ENCODE results near the gene KREMEN1. TPM values are rescaled to one million over a fixed set of nuclear protein-coding genes. Genes with fewer than 3 reads are reported as not detected.

Gene KREMEN1
- polyA plus RNA-seq, 1 of the 3 experiments (the other 2 are of a cell fraction) = 10.0 TPM

GRCh38 chr22:29195964-29196666, 123.3 kb downstream of the KREMEN1 start (continued):
- TF ChIP-seq, protein P1, sequence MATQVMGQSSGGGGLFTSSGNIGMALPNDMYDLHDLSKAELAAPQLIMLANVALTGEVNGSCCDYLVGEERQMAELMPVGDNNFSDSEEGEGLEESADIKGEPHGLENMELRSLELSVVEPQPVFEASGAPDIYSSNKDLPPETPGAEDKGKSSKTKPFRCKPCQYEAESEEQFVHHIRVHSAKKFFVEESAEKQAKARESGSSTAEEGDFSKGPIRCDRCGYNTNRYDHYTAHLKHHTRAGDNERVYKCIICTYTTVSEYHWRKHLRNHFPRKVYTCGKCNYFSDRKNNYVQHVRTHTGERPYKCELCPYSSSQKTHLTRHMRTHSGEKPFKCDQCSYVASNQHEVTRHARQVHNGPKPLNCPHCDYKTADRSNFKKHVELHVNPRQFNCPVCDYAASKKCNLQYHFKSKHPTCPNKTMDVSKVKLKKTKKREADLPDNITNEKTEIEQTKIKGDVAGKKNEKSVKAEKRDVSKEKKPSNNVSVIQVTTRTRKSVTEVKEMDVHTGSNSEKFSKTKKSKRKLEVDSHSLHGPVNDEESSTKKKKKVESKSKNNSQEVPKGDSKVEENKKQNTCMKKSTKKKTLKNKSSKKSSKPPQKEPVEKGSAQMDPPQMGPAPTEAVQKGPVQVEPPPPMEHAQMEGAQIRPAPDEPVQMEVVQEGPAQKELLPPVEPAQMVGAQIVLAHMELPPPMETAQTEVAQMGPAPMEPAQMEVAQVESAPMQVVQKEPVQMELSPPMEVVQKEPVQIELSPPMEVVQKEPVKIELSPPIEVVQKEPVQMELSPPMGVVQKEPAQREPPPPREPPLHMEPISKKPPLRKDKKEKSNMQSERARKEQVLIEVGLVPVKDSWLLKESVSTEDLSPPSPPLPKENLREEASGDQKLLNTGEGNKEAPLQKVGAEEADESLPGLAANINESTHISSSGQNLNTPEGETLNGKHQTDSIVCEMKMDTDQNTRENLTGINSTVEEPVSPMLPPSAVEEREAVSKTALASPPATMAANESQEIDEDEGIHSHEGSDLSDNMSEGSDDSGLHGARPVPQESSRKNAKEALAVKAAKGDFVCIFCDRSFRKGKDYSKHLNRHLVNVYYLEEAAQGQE (IDR thresholded peaks at IDR 0.05; ENCODE audit: low read depth, low read length) = no peak
- TF ChIP-seq SIN3A (IDR thresholded peaks at IDR 0.05; ENCODE audit: borderline replicate concordance, low read depth, low read length) = no peak

GRCh38 chr22:29197096-29197495, 124.3 kb downstream of the KREMEN1 start:
- peaks cover 0 to 9% of the 10 kb centered on the region in 2 experiments; a peak in 1 of 4 replicates for H3K4me1 ChIP-seq (ENCODE audit: control insufficient read depth in 1 of 2, insufficient read depth in 2 of 2, low read depth in 1 of 2, low read length in 1 of 2)
- H3K4me3 ChIP-seq (ENCODE audit: low read depth in 2 of 2, low read length in 1 of 2) = no peak overlapping the region
- H4K20me1 ChIP-seq (ENCODE audit: insufficient read depth) = no peaks in the 10 kb centered on the region
- no peak overlapping the region for H2AFZ ChIP-seq (ENCODE audit: low read depth)
- H3K36me3 ChIP-seq (replicated peaks in 1 of 2; ENCODE audit: control insufficient read depth in 1 of 2, insufficient read depth in 2 of 2, low read length in 1 of 2) = no peaks in the 10 kb centered on the region
- no peaks in the 10 kb centered on the region for H3K79me2 ChIP-seq (ENCODE audit: insufficient read depth)
- ChIA-PET POLR2A (no interaction called here), CTCF (interaction anchor here (1.2 to 3.8 kb wide), 3 partner anchors 11 to 48 kb away, joined by 3 to 24 read pairs (median 5); no protein-coding TSS in a partner anchor)
- no peaks in the 10 kb centered on the region for H3K27me3 ChIP-seq (ENCODE audit: insufficient read depth)
- no peaks in the 10 kb centered on the region for H3K9me3 ChIP-seq
- 78% methylated on average over 3 of the region's 3 CpGs for WGBS (ENCODE audit: low lambda C conversion rate)
- no peak overlapping the region for H3K4me2 ChIP-seq
- DNase-seq = no peak
- H3K9ac ChIP-seq = no peak overlapping the region
- no peaks in the 10 kb centered on the region for H3K9me2 ChIP-seq
- no peak overlapping the region for H3K27ac ChIP-seq (ENCODE audit: low read depth in 2 of 2, low read length in 1 of 2)
- peaks cover 4% of the 10 kb centered on the region for H3F3A ChIP-seq (replicated peaks; ENCODE audit: insufficient read depth)
- no peak for TF ChIP-seq RCOR1 (IDR thresholded peaks at IDR 0.05; ENCODE audit: low read length)
- no peak for TF ChIP-seq TAF1 (IDR thresholded peaks at IDR 0.05; ENCODE audit: borderline replicate concordance, low read depth, low read length)
- TF ChIP-seq GATA2 (CRISPR knock-in tag; IDR thresholded peaks at IDR 0.05) = no peak
- no peak for TF ChIP-seq NFIC (IDR thresholded peaks at IDR 0.05; ENCODE audit: borderline replicate concordance)
- no peak for TF ChIP-seq FOXM1 (IDR thresholded peaks at IDR 0.05; ENCODE audit: low read depth)
- TF ChIP-seq FOSL2 (IDR thresholded peaks at IDR 0.05; ENCODE audit: borderline replicate concordance, low read depth) = no peak
- TF ChIP-seq, protein P1 (IDR thresholded peaks at IDR 0.05; ENCODE audit: low read depth, low read length) = no peak
- no peak for TF ChIP-seq FOXJ3 (CRISPR knock-in tag; IDR thresholded peaks at IDR 0.05)
- no peak for TF ChIP-seq EP300 (IDR thresholded peaks at IDR 0.05; ENCODE audit: borderline replicate concordance in 1 of 2, low read depth in 1 of 2, low read length in 1 of 2)
- no peak for TF ChIP-seq SMC3 (IDR thresholded peaks at IDR 0.05; ENCODE audit: low read depth, low read length)
- TF ChIP-seq CHD2 (IDR thresholded peaks at IDR 0.05; ENCODE audit: low read length, partially characterized antibody) = no peak
- TF ChIP-seq MXI1 (IDR thresholded peaks at IDR 0.05; ENCODE audit: low read depth, low read length) = no peak
- no peak for TF ChIP-seq MEF2A (IDR thresholded peaks at IDR 0.05; ENCODE audit: borderline replicate concordance, low read depth)
- TF ChIP-seq, protein P2, sequence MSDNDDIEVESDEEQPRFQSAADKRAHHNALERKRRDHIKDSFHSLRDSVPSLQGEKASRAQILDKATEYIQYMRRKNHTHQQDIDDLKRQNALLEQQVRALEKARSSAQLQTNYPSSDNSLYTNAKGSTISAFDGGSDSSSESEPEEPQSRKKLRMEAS (IDR thresholded peaks at IDR 0.05; ENCODE audit: low read depth) = no peak
- no peak for TF ChIP-seq GABPA (IDR thresholded peaks at IDR 0.05; ENCODE audit: low read depth)
- no peak for TF ChIP-seq ZBTB33 (IDR thresholded peaks at IDR 0.05; ENCODE audit: borderline replicate concordance, low read depth)
- TF ChIP-seq, protein P3, sequence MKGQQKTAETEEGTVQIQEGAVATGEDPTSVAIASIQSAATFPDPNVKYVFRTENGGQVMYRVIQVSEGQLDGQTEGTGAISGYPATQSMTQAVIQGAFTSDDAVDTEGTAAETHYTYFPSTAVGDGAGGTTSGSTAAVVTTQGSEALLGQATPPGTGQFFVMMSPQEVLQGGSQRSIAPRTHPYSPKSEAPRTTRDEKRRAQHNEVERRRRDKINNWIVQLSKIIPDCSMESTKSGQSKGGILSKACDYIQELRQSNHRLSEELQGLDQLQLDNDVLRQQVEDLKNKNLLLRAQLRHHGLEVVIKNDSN (IDR thresholded peaks at IDR 0.05; ENCODE audit: borderline replicate concordance, low read depth) = no peak
- no peak for TF ChIP-seq RXRA (IDR thresholded peaks at IDR 0.05; ENCODE audit: borderline replicate concordance, low read depth)
- no peak for TF ChIP-seq SIN3A (IDR thresholded peaks at IDR 0.05; ENCODE audit: borderline replicate concordance, low read depth, low read length)
